K562 treated with DMSO at 1 percent for 12 hours (cell line): ENCODE results near the gene RLIM. TPM values are rescaled to one million over a fixed set of nuclear protein-coding genes. Genes with fewer than 3 reads are reported as not detected.

Experiments
- total RNA-seq: library from RNA; unstranded; fragments of 300-600 nt; gene quantifications from 2 replicates; pipeline ENCODE4 v1.2.3, GENCODE V29; 2022; ENCODE audit not compliant: insufficient read depth

The RLIM gene
- 2.2 and 9.0 TPM in 2 replicates for total RNA-seq

GRCh38 chrX:74614093-74614909 lies at the start of gene RLIM:
Gene RLIM, minus strand, starts transcription at chrX:74614624. Its CDS starts 18,647 bp downstream, at chrX:74595977.

Other genes with a start within 250 kb of the RLIM start
- gene SLC16A2, start 193.1 kb downstream of the RLIM start, total RNA-seq: not detected in 2 replicates